HG02981 (cell line): ENCODE results near the gene CBX4.

Experiments
- ATAC-seq: cut with Tn5 transposase; IDR thresholded peaks from one replicate; pipeline ENCODE4 v1.9.1; 2021; ENCODE audit warnings: mild to moderate bottlenecking, moderate library complexity; ENCODE audit not compliant: unreplicated experiment

The CBX4 gene

DNA sequence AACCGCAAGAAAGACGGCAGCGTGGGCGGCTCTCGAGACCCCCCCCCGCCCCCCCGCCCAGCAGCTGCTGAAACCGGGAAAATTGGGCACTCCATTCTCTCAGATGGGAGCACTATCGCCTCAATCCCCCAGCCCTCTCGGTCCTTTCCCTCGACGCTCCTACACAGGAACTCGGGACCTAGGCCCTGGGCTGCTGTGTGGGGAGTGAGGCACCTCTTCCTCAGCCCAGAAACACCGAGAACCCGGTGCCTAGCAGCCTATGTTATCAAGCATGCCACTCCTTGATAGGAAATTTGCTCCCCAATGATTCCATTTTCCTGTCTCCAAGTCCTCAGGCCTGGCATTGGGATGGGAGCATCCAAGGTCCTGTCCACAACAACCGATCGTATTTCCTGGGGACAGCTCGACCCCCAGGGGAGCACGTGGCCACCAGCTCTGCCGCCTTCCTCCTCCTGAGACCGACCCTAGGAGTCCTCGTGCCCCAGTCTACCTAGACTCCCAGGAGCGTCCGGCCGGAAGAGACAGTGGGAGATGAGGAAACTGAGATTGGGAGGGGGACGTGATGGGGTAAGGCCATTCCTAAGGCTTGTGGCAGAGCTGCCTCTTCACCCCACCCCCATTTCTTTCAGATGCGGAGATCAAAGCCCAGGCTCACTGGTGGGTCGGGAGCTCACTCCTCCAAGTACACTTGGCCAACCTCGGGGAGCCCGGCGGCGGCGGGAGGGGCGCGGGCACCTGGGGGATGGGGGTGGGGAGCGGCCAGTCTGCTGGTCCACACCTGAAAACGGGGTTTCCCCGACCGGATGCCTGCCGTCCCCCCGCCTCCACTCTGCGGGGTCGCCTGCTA, 24.9 kb downstream of the CBX4 start:
- no peak for ATAC-seq

- ATAC-seq = no peak
Observed at GRCh38 chr17:79813297-79814126, 25.7 kb downstream of the CBX4 start.

GRCh38 chr17:79812353-79813258, 26.6 kb downstream of the CBX4 start:
- ATAC-seq = no peak

DNA sequence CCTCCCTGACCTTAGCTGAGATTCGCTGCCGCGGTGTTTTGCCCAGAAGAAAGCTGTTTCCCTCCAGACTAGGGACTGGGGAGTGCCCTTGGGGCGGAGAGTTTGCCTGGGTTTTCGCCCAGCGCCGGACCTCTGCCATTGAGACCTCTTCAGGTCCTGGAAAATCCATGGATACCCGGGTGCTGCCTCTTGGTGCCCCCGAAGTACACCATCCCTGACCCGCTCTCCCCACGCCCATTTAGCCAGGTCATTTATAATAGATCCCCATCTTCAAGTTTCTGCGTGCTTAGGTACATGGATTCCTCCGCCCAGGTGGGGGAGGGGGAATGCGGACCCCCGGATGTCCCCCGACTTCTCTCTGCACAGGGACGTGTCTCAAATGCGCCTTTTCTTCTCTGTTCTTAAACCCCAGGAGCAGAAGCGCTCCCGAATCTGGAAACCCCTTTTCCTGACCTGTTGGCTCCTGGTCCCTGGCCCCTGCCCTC, 27.3 kb downstream of the CBX4 start:
- no peak for ATAC-seq

DNA sequence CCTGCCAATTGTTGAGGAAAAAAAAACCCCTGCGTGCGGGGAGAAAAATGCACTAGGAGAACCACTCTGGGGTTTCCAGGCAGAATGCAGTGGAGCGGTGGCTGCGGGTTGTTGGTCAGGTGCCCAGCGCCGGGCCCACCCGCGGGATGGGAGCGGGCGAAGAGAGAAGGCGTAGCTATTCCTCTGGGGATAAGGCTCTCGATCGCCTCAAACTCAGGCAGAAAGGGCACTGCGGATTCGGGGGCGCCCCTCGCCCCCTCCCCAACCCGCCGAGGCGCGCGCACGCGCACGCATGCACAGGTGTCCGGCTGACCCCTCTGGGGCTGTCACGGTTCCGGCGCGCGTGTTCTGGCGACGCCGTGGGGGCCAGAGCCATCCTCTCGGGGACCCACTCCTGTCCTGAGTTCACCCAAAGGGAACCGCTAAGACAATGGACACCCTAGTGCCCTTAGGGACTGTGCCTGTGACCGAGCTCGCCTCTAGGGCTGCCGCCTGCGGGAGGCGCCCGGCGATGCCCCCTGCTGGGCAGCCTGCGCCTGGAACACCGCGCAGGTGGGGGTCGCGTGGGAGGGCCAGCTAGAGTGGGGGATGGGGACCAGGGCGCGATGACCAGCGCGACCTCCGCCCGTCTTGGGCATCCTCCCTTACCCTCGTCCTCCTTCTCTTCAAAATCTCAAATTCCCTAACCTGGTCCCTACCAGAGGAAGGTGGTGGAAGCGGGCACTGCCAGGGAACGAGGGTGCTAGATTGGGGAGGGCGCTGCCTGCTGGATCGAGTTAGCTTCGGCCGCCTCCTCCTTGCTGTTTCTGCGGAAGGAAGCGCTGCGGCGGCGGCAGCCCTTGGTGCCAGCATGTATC, 28.0 kb downstream of the CBX4 start:
- no peak for ATAC-seq

- ATAC-seq = peak; percentile 87
Observed at GRCh38 chr17:79810130-79811010, 28.9 kb downstream of the CBX4 start.

DNA sequence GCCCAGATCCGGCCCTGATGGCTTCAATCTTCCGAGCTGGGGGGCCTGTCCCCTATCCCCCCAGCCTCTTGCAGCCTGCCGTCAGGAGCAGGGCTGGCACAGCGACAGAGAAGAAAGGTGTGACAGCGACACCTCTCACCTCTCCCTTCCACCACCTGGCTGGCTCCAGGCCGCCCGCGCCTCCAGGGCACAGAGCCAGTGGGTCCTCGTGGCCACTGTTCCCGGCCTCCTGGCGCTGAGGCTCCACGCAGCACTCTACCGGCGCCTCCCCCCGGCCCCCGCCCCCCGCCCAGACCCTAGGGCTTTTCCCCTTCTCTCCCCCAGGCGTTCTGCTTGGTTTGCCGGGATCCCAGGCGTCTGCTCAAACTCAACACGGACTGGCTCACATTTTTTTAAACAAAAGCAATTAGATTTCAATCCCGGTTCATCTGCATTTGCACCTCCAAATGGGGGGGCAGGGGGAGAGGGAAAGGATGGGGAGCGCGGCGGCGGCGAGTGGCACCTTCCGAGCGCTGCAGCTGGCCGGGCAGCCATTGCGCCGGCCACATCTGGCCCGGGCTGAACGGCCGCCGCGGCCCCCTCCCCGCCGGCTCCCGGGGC, 29.6 kb downstream of the CBX4 start:
- ATAC-seq = no peak

GRCh38 chr17:79808763-79809529, 30.3 kb downstream of the CBX4 start:
- ATAC-seq = no peak

DNA sequence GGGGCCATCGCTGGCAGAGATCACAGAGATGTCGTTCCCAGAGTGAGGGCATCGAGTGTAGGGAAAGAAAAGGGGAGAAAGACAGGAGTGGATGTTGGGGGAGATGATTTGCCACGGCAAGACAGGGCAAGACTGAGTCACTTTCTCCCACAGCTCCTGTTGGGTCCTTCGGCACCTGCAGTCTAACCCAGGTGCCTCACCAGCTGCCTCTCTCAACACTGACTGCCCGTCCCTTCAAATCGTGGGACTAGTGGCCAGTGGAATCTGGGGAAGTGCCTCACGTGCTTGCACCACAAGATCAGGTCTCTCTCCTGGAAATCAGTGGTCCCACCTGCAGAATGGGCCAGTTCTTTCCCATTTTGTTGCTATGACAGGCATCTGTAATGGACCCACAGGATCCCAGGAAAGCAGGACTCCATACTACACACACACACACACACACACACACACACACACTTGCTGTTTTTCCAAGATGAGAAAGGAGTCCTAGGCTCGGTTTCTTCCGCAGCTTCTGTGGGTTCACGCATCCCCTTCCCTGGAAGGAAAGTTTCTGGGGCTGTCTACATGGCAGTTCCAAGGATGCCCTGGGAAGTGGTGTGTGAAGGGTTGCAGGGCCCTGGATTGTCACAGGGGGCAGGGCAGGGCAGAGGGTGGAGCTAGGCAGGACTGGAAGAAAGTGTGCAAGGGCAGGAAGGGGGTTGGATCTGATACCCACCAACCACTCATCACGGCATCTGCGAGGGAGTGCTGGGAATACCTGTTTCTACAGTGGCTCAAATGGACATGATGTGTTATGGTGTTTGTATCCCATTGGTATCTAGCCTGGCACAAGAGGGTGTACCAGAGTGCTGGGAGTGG, 32.1 kb downstream of the CBX4 start:
- no peak for ATAC-seq

DNA sequence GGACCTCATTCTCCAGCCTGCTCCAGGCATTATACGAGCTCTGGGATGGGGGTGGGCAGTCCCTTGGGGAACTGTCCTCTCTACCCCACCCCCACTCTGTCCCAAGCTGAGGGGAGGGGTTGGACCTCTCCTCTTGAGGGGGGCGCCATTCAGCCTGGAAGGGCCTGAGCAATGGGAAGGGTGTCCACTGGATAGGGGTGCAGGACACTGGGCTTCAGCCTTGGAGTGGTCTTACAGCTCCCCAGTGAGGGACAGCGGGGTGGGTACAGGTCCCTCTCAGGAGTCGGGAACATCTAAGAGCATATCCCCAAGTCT, 32.8 kb downstream of the CBX4 start:
- ATAC-seq = no peak

DNA sequence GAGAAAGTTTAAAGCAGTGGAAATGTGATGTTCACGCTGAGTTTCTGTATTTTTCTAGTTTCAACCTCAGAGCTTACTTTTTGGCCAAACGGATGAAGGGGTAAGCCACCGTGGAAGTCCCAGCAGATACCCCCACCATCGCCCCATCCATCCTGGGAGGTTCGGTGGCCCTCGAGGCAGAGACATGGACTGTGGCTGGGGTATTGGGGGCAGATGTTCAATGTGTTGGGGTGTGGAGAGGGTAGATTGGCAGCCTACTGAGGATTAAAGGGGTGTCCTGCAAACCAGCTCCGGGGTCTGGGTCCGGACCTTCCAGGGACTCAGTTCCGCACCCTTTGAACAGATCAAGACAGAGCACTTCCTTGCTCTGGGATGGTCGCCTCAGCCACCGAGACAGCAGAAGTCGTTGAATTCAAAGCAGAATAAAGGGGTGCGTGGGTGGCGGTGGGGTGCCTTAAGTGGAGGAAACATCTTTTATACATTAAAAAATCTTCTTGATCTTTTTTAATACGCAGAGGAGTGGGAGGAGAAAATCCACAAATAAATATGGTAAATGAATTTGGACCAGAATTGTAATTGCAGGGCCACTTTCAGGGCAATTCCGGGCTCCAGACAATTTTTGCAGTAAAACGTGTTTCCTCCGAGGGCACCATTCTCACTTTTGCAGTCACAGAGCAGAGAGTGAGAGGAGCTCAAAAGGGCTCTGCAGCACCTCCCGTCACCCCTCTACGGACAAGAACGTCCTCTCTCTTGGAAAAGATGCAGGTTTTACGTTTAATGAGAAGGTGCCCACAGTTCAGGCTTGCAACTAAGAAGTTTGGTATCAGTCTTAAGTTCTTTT, 34.2 kb downstream of the CBX4 start:
- no peak for ATAC-seq

- peak; percentile 65 for ATAC-seq
Observed at GRCh38 chr17:79803997-79804855, 35.0 kb downstream of the CBX4 start.

DNA sequence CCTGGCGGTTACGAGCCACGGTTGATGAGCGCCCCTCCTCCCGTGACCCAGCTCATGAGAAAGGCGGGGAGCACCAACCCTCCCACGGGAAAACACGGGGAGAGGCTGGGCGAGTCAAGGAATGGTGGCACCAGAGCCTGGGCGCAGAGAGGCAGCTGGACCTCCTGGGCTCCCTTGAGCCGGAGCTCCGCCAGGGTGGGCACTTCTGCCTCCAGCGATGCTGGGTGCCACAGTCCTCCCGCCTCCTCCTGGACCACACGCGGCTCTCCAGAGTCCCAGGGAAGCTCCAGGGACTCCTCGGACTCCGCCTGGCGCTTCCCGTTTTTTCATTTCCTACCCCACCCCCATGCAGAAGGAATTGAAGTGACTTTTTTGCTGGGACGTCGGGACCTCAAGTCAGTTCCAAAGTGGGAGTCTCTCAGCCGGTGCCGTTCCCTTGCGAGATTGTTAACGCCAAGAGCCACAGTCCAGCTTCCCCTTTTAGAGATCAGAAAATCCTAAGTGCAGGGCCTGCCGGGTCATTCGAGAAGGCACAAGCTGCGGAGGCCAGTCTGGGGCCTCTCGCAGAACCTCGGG, 35.7 kb downstream of the CBX4 start:
- ATAC-seq = no peak

- no peak for ATAC-seq
Observed at GRCh38 chr17:79802736-79803420, 36.4 kb downstream of the CBX4 start.
